DND-41 (cell line): ENCODE measurements around the gene ADCY1.

ENCODE experiments used
- ATAC-seq: fragments of 200-7000 bp; cut with Tn5 transposase; 3 replicates; pipeline ENCODE4 v1.9.1; 2021; ENCODE audit warnings: low read depth; ENCODE audit not compliant: insufficient read depth
- DNase-seq: peaks from one replicate; pipeline ENCODE4 v3.0.0-alpha.2; 2020
- H2AFZ ChIP-seq: 2 replicates; pipeline ENCODE4 v1.6.0; 2012; ENCODE audit warnings: low read depth, low read length
- H3K27ac ChIP-seq: 2 replicates; pipeline ENCODE4 v1.5.1; 2012; ENCODE audit warnings: low read length, inconsistent platforms
- H3K27me3 ChIP-seq: fragments of 200-600 bp; sonication (generic); 2 replicates; pipeline ENCODE4 v1.6.0; 2012; ENCODE audit warnings: low read length, mild to moderate bottlenecking, inconsistent platforms; ENCODE audit not compliant: insufficient read depth, poor library complexity
- H3K36me3 ChIP-seq: 2 replicates; pipeline ENCODE4 v1.5.1; 2012; ENCODE audit warnings: low read length, inconsistent platforms; ENCODE audit not compliant: insufficient read depth
- H3K4me1 ChIP-seq: 2 replicates; pipeline ENCODE4 v1.5.1; 2012; ENCODE audit warnings: mild to moderate bottlenecking, low read length; ENCODE audit not compliant: insufficient read depth
- H3K4me2 ChIP-seq: 2 replicates; pipeline ENCODE4 v1.6.0; 2012; ENCODE audit warnings: mild to moderate bottlenecking, moderate library complexity, low read length, inconsistent platforms; ENCODE audit not compliant: insufficient read depth
- H3K4me3 ChIP-seq, 2 experiments: fragments of 200-600 bp in 1 of 2; shearing (Covaris generic) in 1 of 2; 2 replicates each; pipeline ENCODE4 v1.5.1; 2012 to 2016; ENCODE audit warnings: inconsistent platforms in 2 of 2, low read length in 2 of 2, mild to moderate bottlenecking in 2 of 2, low read depth in 1 of 2, moderate library complexity in 1 of 2
- H3K79me2 ChIP-seq: 2 replicates; pipeline ENCODE4 v1.6.0; 2012; ENCODE audit warnings: low read length, inconsistent platforms; ENCODE audit not compliant: insufficient read depth
- H3K9ac ChIP-seq: 2 replicates; pipeline ENCODE4 v1.6.0; 2012; ENCODE audit warnings: low read depth, mild to moderate bottlenecking, inconsistent platforms, low read length, moderate library complexity
- H3K9me3 ChIP-seq: 2 replicates; pipeline ENCODE4 v1.5.1; 2012; ENCODE audit warnings: low read length, moderate library complexity, mild to moderate bottlenecking, inconsistent platforms; ENCODE audit not compliant: insufficient read depth, severe bottlenecking
- H4K20me1 ChIP-seq: 2 replicates; pipeline ENCODE4 v1.6.0; 2012; ENCODE audit warnings: low read length; ENCODE audit not compliant: insufficient read depth
- EZH2 ChIP-seq: IDR thresholded peaks from 3 replicates; pipeline ENCODE4 v1.6.1; 2012; ENCODE audit warnings: borderline replicate concordance, low read depth, mild to moderate bottlenecking, moderate library complexity, low read length, inconsistent platforms; ENCODE audit not compliant: severe bottlenecking
- TF ChIP-seq, protein P1 (sequence below): IDR thresholded peaks from 2 replicates; pipeline ENCODE4 v1.5.1; 2012; ENCODE audit warnings: borderline replicate concordance, low read length, moderate library complexity, mild to moderate bottlenecking; ENCODE audit not compliant: poor library complexity, severe bottlenecking; ENCODE audit errors: extremely low read depth

ADCY1 gene

DNA sequence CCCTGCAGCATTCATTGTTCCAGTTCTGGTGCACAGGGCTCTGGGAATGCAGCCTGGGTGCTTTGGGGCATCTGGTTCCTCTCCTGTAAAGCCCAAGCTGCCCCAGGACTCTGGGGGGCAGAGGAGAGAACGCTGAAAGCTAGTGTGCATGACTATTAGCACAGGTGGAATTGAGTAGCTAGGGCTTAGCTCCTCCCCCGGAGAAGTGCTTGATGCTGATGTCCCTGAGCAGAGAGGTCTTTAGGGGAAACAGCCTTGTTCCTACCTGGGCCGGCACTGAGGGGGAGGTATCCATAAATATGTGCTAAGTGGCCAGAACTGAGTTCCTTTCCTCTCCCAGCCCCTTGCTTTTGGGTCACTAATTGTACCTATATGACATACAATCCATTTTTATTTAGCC lies 3.9 kb downstream of the ADCY1 start:
- Histone ChIP-seq H3K27ac (no peak overlapping the region), H3K79me2 (no peaks in the 10 kb centered on the region), H4K20me1 (peaks cover 3% of the 10 kb centered on the region), H3K27me3 (no peaks in the 10 kb centered on the region), H3K4me3 (no peak overlapping the region), H3K36me3 (no peaks in the 10 kb centered on the region), H3K4me1 (no peaks in the 10 kb centered on the region), H3K9me3 (no peaks in the 10 kb centered on the region), H3K4me2 (no peak overlapping the region), H2AFZ (no peak overlapping the region), H3K9ac (no peak overlapping the region)
- DNase-seq (no peak), ATAC-seq (no peak)
- TF ChIP-seq, protein P1, sequence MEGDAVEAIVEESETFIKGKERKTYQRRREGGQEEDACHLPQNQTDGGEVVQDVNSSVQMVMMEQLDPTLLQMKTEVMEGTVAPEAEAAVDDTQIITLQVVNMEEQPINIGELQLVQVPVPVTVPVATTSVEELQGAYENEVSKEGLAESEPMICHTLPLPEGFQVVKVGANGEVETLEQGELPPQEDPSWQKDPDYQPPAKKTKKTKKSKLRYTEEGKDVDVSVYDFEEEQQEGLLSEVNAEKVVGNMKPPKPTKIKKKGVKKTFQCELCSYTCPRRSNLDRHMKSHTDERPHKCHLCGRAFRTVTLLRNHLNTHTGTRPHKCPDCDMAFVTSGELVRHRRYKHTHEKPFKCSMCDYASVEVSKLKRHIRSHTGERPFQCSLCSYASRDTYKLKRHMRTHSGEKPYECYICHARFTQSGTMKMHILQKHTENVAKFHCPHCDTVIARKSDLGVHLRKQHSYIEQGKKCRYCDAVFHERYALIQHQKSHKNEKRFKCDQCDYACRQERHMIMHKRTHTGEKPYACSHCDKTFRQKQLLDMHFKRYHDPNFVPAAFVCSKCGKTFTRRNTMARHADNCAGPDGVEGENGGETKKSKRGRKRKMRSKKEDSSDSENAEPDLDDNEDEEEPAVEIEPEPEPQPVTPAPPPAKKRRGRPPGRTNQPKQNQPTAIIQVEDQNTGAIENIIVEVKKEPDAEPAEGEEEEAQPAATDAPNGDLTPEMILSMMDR = no peak
- no peak for TF ChIP-seq EZH2

DNA sequence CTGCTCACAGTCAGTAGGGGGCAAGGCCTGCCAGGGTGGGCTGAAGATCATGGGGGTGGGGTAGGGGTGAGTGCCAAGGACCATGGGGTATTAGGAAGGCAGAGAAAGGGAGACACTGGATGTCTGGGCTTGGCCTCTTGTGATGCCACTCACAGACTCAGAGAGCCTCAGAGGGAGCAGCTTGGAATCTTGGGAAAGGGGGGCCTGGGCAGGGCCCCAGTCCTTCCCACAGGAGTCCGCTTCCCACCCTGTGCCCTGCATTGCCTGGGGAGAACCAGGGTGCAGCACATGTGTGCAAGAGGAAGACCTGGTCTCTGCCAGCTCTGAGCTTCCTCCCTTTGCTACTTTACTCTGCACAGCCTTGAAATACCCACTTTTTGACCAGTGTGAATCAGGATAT lies 4.3 kb downstream of the ADCY1 start:
- Histone ChIP-seq H3K4me1 (no peaks in the 10 kb centered on the region), H4K20me1 (peaks cover 3% of the 10 kb centered on the region), H3K9ac (no peak overlapping the region), H3K27ac (no peak overlapping the region), H3K4me2 (no peak overlapping the region), H3K27me3 (no peaks in the 10 kb centered on the region), H3K79me2 (no peaks in the 10 kb centered on the region), H3K4me3 (no peak overlapping the region), H3K9me3 (no peaks in the 10 kb centered on the region), H2AFZ (no peak overlapping the region), H3K36me3 (no peaks in the 10 kb centered on the region)
- TF ChIP-seq, protein P1 = no peak
- TF ChIP-seq EZH2 = no peak
- DNase-seq (no peak), ATAC-seq (no peak)

DNA sequence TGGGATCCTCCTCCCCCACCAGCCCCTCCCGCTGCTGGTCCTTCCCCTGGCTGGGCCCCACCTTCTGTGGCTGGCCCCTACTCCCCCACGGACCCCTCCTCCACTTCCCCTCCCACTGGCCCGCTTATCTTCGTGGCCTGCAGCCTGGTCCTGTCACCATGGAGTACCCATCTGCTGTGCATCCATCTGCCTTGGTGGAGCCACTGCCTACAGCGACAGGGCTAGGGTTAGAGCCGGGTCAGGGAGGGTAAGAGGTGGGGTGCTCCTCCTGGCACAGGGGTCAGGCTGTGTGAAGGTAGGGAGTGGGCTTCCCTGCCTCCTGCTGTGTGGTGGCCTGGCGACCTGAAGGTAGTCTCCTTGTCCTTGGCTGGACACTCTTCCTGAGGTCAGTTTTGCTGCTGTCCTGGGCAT lies 5.2 kb downstream of the ADCY1 start:
- Histone ChIP-seq H3K27me3 (no peaks in the 10 kb centered on the region), H3K4me2 (no peak overlapping the region), H4K20me1 (peaks cover 3% of the 10 kb centered on the region), H3K79me2 (no peaks in the 10 kb centered on the region), H3K4me1 (no peaks in the 10 kb centered on the region), H3K27ac (no peak overlapping the region), H3K36me3 (no peaks in the 10 kb centered on the region), H3K9ac (no peak overlapping the region), H3K4me3 (no peak overlapping the region), H3K9me3 (no peaks in the 10 kb centered on the region), H2AFZ (no peak overlapping the region)
- no peak for ATAC-seq
- no peak for TF ChIP-seq EZH2
- TF ChIP-seq, protein P1 = no peak
- DNase-seq = no peak
